Measurements from ENCODE around the gene MAP3K15.

The MAP3K15 gene

DNA sequence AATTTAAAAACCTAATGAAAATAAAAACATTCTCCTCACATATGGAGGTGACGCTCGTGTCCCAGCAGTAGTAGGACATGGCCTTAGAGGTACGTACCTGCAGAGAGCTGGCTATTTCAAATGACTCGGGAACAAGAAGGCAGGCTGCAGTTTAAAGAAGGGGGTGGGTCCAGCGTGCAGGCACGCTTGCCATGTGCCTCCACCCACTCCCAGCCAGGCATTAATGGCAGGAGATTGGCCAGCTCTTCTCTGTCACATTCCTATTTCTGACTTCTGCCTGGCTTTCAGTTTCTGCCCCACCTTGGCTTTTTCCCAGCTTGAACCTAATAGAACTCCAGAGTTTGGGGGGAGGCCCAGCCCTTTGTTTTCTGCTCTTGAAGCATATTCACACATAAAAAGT lies 154.4 kb downstream of the MAP3K15 start:
- no peak overlapping the region for H3K4me3 Mint-ChIP-seq
- peaks cover 45% of the 10 kb centered on the region for H3K36me3 Mint-ChIP-seq (ENCODE audit: low read depth)
- H3K4me1 Mint-ChIP-seq (ENCODE audit: low read depth) = no peaks in the 10 kb centered on the region
- no peak overlapping the region for H3K27ac Mint-ChIP-seq
- no peaks in the 10 kb centered on the region for H3K27me3 Mint-ChIP-seq
- no peaks in the 10 kb centered on the region for H3K9me3 Mint-ChIP-seq

DNA sequence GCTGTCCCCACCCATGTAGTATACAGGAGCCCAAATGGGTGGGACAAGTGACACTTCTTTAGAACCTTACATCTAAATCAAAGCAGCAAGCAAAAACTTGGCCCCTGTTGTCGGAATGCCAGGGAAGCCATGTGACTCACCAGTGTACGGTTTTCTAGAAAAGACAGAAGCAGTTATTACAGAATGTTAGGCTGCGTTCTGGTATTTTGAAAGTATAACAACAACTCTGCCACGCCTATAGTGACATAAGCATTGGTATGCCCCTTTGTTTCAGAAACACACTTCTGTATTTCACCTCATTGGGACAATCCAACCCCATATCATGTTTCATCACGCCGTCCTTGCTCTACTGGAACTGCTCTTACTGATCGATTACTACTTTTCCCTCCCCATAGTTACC lies 156.8 kb downstream of the MAP3K15 start:
- Mint-ChIP-seq H3K4me3 (no peak overlapping the region), H3K36me3 (ENCODE audit: low read depth) (peaks cover 43% of the 10 kb centered on the region), H3K27me3 (no peaks in the 10 kb centered on the region), H3K4me1 (ENCODE audit: low read depth) (no peaks in the 10 kb centered on the region), H3K9me3 (no peaks in the 10 kb centered on the region), H3K27ac (no peak overlapping the region)

DNA sequence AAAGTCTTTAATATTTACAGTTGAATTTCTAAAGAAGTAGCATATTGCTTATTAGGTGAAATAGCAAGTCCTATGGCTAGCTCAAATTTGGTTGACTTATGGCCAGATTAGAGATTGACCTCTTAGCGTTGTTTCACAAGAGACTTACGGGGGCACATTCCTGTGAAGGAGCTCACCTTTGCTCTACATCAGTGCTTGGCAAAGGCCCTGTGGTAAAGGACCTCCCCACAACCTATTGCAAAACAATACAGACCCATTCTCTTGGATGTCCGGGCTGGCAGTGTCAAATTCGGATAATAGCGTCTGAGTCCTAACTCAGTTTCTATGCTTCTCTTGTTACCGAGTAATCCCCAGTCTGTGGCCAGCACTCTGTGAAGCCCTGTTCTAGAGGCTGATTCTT lies 160.7 kb downstream of the MAP3K15 start:
- Mint-ChIP-seq H3K9me3 (no peaks in the 10 kb centered on the region), H3K27ac (no peak overlapping the region), H3K36me3 (ENCODE audit: low read depth) (peaks cover 59% of the 10 kb centered on the region), H3K27me3 (no peaks in the 10 kb centered on the region), H3K4me3 (no peak overlapping the region), H3K4me1 (ENCODE audit: low read depth) (peaks cover 22% of the 10 kb centered on the region)

DNA sequence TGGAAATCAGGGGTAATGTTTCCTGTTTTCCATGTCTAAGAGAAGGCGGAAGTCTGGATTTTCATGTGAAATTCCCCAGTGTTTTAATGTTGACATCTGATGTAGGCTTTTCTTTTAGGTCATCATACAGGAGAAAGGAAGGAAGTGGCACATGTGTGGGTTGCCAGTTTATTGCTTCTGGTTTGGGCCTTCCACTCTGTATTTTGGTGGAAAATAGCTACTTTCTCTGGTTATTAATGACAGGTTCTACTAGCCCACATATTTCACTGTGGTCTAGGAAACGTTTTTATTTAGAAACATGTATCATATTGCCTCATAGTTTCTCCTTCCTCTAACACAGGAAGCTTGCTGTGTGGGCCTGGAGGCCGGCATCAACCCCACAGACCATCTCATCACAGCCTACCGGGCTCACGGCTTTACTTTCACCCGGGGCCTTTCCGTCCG lies 164.3 kb downstream of the MAP3K15 start:
- Mint-ChIP-seq H3K27me3 (no peaks in the 10 kb centered on the region), H3K27ac (peak overlapping the region; percentile 85), H3K4me1 (ENCODE audit: low read depth) (peaks cover 44% of the 10 kb centered on the region), H3K36me3 (ENCODE audit: low read depth) (peaks cover 40% of the 10 kb centered on the region), H3K9me3 (no peaks in the 10 kb centered on the region), H3K4me3 (peak overlapping the region; percentile 37)

DNA sequence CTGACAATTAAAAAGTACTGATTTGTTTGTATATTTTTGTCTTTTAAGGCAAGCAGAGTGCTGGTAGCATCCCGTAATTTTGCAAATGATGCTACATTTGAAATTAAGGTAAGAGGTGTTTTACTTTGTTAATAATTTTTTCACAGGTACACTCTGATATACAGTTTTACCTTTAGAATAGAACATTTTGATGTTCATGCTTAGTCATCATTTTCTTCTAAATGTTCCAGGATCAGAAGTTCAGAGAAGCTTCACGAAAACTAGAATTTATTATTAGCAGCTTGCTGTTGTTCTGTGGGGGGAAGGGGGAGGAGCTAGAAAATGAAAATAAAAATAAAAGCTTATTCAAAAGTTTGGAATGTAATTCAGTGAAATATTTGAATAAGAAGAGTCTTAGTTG lies 166.0 kb downstream of the MAP3K15 start:
- H3K4me3 Mint-ChIP-seq = no peak overlapping the region
- H3K27ac Mint-ChIP-seq = no peak overlapping the region
- no peaks in the 10 kb centered on the region for H3K27me3 Mint-ChIP-seq
- no peaks in the 10 kb centered on the region for H3K9me3 Mint-ChIP-seq
- H3K36me3 Mint-ChIP-seq (ENCODE audit: low read depth) = peaks cover 33% of the 10 kb centered on the region
- H3K4me1 Mint-ChIP-seq (ENCODE audit: low read depth) = peaks cover 45% of the 10 kb centered on the region

DNA sequence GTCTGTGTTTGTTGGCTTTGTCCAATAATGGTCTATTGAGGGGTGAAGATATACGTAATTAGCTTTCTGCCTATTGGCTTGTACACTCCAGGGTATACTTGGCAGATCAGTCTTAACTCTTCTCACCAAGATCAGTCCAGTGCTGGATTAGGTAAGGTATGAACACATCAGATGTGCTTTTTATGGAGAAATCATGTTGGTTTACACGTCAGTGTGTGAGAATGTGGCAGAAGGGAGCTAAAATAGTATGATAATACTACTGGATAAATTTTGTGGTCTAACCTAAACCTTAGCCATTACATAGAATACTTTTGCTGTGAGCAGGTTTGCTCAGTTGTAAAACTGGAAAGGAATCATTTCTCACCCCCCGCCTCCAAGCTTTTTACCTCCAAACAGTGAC lies 167.4 kb downstream of the MAP3K15 start:
- H3K4me1 Mint-ChIP-seq (ENCODE audit: low read depth) = peaks cover 49% of the 10 kb centered on the region
- H3K36me3 Mint-ChIP-seq (ENCODE audit: low read depth) = peaks cover 27% of the 10 kb centered on the region
- H3K4me3 Mint-ChIP-seq = no peak overlapping the region
- no peaks in the 10 kb centered on the region for H3K27me3 Mint-ChIP-seq
- no peaks in the 10 kb centered on the region for H3K9me3 Mint-ChIP-seq
- no peak overlapping the region for H3K27ac Mint-ChIP-seq

DNA sequence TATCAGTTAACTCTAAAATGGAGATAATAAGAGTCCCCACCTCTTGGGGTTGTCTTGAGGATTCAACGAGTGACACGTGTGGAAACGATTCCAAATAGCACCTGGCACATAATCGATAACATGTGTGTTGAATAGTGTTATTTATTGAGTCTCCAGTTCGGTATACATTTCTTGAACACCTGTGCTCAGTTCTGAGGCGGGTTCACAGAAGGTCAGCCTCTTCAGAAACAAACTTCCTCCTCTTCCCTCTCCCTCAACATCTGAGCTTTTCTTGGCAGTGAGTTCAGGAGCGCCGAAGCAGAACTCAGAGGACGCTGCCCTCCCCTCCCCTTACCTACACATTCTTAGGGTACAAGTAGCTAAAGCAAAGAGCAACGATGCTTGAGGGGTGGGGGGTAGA lies 170.6 kb downstream of the MAP3K15 start:
- H3K27ac Mint-ChIP-seq = peak overlapping the region; percentile 63
- H3K9me3 Mint-ChIP-seq = no peaks in the 10 kb centered on the region
- H3K4me3 Mint-ChIP-seq = peak overlapping the region; percentile 84

DNA sequence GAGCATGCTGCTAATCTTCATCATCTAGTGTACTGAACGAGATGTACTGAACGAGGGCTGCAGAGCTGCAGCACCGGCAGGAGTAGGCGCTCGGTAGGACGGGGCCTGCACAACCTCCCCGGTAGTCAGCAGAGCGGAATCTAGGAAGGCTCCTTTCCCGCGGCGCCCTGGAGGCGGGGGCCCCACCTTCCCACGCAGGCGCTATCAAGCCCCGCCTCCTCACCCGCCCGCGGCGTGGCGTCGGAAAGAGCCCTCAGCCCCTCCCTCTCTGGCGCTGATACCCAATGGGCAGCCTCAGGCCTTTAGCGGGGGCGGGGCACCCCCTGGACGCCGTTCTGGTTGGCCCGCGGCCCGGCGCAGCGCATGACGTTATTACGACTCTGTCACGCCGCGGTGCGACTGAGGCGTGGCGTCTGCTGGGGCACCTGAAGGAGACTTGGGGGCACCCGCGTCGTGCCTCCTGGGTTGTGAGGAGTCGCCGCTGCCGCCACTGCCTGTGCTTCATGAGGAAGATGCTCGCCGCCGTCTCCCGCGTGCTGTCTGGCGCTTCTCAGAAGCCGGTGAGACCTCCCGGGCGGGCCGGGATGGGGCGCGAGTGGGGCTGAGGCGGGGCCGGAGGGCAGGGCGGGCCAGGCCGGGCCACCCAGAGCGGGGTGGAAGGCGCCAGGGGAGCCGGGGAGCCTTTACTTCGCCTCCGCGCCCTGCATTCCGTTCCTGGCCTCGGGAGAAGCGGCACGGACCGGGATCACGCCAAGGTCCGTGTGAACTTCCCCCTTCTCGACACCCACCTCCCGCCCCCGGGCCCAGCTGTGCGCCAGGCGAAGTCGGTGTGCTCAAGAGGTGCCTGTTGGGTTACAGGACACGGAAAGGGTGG lies 171.5 kb downstream of the MAP3K15 start, which contains the start of gene PDHA1:
TSS of gene PDHA1 (plus strand) at position 393 of the 874 bp plus-strand sequence. CDS start at position 504, 111 bp downstream.
- Mint-ChIP-seq H3K4me3 (peak within 1 kb of the TSS; percentile 84), H3K27ac (peak within 1 kb of the TSS; percentile 84), H3K9me3 (no peaks in the 10 kb centered on the region), H3K36me3 (ENCODE audit: low read depth) (peaks cover 6% of the 10 kb centered on the region), H3K4me1 (ENCODE audit: low read depth) (peaks cover 24% of the 10 kb centered on the region), H3K27me3 (no peaks in the 10 kb centered on the region)

More for the DNA sequence above, 170.6 kb downstream of the MAP3K15 start:
- H3K27me3 Mint-ChIP-seq = no peaks in the 10 kb centered on the region
- H3K4me1 Mint-ChIP-seq (ENCODE audit: low read depth) = peaks cover 29% of the 10 kb centered on the region
- peaks cover 8% of the 10 kb centered on the region for H3K36me3 Mint-ChIP-seq (ENCODE audit: low read depth)

DNA sequence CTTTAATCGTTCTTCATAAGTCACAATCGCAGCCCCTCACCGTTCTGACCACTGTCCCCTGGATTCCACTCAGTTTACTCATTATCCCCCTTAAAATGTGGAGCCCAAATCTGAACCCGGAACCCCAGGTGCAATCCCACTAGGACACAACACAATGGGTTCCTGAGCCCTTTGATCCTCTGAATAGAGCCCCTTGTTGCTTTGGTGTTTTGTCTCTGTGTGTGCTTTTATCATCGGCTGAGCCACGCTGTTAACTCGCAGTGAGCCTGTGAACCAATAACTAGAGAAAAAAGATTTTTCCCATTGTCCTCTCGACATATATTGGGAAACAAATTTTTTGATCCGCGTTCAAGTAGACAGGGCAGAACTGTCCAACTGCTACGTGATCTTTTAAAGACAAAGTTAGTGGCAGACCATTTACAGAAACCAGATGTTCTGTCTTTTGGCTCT lies 172.2 kb downstream of the MAP3K15 start:
- H3K27me3 Mint-ChIP-seq = no peaks in the 10 kb centered on the region
- no peaks in the 10 kb centered on the region for H3K9me3 Mint-ChIP-seq
- peaks cover 6% of the 10 kb centered on the region for H3K36me3 Mint-ChIP-seq (ENCODE audit: low read depth)
- peak overlapping the region; percentile 84 for H3K4me3 Mint-ChIP-seq
- H3K27ac Mint-ChIP-seq = peak overlapping the region; percentile 84
- H3K4me1 Mint-ChIP-seq (ENCODE audit: low read depth) = peaks cover 19% of the 10 kb centered on the region

DNA sequence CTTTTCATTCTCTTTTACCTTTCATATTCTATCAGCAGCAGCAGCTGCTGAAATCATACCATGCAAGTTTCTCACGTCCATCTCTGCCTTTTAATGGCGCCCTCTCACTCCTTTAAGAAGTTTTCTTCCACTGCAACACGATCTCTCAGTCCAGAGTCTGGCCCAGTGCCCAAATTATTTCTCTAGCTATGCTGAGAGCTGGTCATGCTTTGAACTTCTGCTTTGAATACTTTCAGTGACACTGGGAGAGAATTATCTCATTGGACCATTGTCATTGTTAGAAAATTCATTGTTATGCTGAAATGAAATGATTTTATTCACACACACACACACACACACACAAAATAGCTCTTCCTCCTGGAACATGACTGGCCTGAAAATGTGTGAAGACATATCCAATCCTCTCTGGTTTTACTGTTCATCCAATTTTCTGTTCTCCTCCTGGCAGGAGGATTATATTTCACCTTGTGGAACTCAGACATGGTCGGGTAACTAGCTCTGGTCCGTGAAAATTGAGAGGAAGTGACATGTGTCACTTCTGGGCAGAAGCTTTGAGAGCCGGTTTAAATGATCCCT lies 172.9 kb downstream of the MAP3K15 start:
- Mint-ChIP-seq H3K4me3 (no peak overlapping the region), H3K9me3 (no peaks in the 10 kb centered on the region), H3K27me3 (no peaks in the 10 kb centered on the region), H3K27ac (peak overlapping the region; percentile 84), H3K36me3 (ENCODE audit: low read depth) (no peaks in the 10 kb centered on the region), H3K4me1 (ENCODE audit: low read depth) (peaks cover 12% of the 10 kb centered on the region)

DNA sequence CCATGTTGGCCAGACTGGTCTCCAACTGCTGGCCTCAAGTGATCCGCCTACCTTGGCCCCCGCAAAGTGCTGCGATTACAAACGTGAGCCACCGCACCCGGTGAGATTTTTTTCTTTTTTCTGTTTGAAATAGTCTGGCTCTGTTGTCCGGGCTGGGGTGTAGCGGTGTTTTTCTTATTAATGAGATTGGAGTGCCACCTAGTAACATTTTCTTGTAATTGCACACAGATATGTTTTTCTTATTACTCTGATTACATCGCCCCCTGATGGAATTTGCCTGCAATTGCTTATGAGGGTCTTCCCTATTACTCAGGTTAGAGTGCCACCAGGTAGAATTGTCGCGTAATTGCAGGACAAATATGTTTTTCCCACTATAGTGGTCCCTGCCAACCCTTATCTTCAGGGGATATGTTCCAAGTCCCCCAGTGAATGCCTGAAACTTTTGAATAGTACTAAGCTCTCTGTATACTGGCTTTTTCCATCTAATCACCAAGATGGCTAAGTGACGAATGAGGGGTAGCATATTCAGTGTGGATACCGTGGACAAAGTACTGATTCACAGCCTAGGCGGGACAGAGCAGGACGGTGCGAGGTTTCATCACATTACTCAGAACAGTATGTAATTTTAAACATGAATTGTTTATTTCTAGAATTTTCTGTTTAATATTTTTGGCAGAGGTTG lies 180.2 kb downstream of the MAP3K15 start:
- Mint-ChIP-seq H3K4me3 (no peak overlapping the region), H3K4me1 (ENCODE audit: low read depth) (no peaks in the 10 kb centered on the region), H3K9me3 (no peaks in the 10 kb centered on the region), H3K27ac (no peak overlapping the region), H3K36me3 (ENCODE audit: low read depth) (no peaks in the 10 kb centered on the region), H3K27me3 (no peaks in the 10 kb centered on the region)

DNA sequence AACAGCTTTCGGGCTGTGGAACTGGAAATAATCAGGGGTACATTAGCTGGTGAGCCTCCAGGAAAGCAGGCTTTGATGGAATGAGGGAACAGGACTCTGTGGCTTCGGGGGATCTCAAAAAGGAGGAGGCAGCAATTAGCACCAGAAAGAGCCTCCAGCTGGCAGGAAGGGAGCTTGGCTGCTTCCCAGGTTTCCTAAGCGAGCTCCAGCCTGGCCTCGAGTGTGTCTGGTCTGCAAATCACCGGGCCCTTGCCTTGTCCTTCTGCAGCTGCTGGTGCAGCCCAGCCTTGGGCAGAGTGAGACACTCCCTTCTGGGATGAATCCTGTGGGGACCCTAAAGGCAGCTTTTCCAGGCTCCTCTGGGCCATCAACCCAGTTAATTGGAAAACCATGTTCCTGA lies 182.3 kb downstream of the MAP3K15 start:
- H3K36me3 Mint-ChIP-seq (ENCODE audit: low read depth) = no peaks in the 10 kb centered on the region
- H3K27me3 Mint-ChIP-seq = no peaks in the 10 kb centered on the region
- H3K4me3 Mint-ChIP-seq = no peak overlapping the region
- H3K9me3 Mint-ChIP-seq = no peaks in the 10 kb centered on the region
- H3K27ac Mint-ChIP-seq = no peak overlapping the region
- H3K4me1 Mint-ChIP-seq (ENCODE audit: low read depth) = no peaks in the 10 kb centered on the region

DNA sequence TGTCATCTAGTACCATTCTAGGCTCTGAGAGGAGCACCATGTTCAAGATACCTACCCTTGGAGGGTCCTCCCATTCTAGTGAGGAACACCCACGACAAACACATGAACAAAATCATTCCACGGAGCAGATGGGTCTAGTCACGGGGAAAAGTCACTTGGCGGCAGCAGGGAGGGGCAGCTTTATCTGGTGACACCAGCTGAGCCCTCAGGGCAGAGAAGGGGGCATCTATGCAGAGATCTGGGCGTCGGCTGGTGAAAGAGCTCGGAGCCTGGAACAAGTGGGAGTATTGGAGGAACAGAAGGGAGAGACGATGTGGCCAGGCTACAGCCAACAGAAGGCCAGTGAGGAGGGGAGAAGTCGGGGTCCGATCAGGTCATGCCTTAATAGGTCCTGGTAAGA lies 183.5 kb downstream of the MAP3K15 start:
- no peak overlapping the region for H3K4me3 Mint-ChIP-seq
- no peaks in the 10 kb centered on the region for H3K4me1 Mint-ChIP-seq (ENCODE audit: low read depth)
- H3K27ac Mint-ChIP-seq = no peak overlapping the region
- no peaks in the 10 kb centered on the region for H3K27me3 Mint-ChIP-seq
- H3K36me3 Mint-ChIP-seq (ENCODE audit: low read depth) = no peaks in the 10 kb centered on the region
- no peaks in the 10 kb centered on the region for H3K9me3 Mint-ChIP-seq

DNA sequence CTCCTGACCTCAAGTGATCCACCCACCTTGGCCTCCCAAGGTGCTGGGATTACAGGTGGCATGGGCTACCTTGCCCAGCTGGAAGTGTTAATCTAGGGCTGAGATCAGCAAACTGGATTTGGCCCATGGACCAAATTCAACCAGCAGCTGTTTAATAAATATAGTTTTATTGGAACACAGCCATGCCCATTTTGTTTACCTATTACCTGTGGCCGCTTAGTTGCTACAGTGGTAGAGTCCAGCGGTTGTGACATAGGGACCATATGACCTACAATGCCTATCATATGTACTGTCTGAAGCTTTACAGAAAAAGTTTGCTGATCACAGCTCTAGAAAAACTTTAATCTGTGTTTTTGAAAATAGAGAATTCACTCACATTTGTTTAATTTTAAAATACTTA lies 188.7 kb downstream of the MAP3K15 start:
- peaks cover 4% of the 10 kb centered on the region for H3K27me3 Mint-ChIP-seq
- no peaks in the 10 kb centered on the region for H3K36me3 Mint-ChIP-seq (ENCODE audit: low read depth)
- H3K4me1 Mint-ChIP-seq (ENCODE audit: low read depth) = no peaks in the 10 kb centered on the region
- no peaks in the 10 kb centered on the region for H3K9me3 Mint-ChIP-seq
- no peak overlapping the region for H3K27ac Mint-ChIP-seq
- no peak overlapping the region for H3K4me3 Mint-ChIP-seq

Data from stimulated activated naive CD8-positive, alpha-beta T cell treated with anti-CD3 and anti-CD28 coated beads, Interleukin-15, Interleukin-2, amounts not matched to agents 100 ng/mL and 50 ng/mL, for 24 hours (primary cell).